ENCODE data around the gene ASL.

- TF ChIP-seq CTCF (IDR thresholded peaks at IDR 0.05; ENCODE audit: low read length): no peak
- TF ChIP-seq EZH2phosphoT487 (IDR thresholded peaks at IDR 0.05; ENCODE audit: low read length): no peak
- no peak for TF ChIP-seq EZH2 (optimal IDR thresholded peaks at IDR 0.05; ENCODE audit: low read depth, low read length)
Measured at GRCh38 chr7:66082083-66082482, 6.5 kb downstream of the ASL start.
